ENCODE data around the gene ZFHX3.
"Not testable (repeated sequence)": the region's sequence is repeated elsewhere in the genome, so short reads cannot be mapped to it uniquely, and the experiment has no call there.

Gene ZFHX3

GRCh38 chr16:72992142-72992601 is 55.8 kb downstream of the ZFHX3 start:
- DNase-seq: no peak

DNA sequence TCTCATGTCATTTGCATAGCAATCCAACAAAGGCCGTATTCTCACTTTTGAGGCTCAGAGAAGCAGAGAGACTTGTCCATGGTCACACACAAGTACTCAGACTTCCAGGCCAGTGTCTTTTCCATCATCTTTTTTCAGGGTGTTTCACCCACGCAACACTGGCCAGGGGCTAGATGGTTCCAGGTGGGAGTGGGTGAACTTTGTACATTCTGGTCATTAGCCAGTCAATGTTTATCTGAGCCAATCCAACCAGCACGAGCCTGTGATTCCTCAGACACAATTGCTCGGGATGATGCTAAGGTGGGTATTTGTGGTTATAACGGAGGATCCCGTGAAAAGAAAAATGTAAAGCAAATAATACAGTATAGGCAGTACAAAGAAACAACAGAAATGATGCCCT is 56.3 kb downstream of the ZFHX3 start:
- DNase-seq: no peak

GRCh38 chr16:72991211-72991610 is 56.7 kb downstream of the ZFHX3 start:
- DNase-seq: no peak

- no peak for DNase-seq
Measured at GRCh38 chr16:72990571-72990970, 57.4 kb downstream of the ZFHX3 start.

GRCh38 chr16:72989579-72990551 is 58.1 kb downstream of the ZFHX3 start:
- DNase-seq: no peak

DNA sequence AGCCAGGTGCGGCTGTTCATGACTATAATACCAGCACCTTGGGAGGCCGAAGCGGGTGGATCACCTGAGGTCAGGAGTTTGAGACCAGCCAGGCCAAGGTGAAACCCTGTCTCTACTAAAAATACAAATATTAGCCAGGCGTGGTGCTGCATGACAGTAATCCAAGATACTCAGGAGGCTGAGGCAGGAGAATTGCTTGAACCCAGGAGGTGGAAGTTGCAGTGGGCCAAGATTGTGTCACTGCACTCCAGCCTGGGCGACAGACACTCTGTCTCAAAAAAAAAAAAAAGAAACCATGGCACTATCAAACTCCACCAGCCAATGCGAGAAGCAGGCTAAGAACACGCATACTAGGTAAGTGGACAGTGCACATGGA is 58.7 kb downstream of the ZFHX3 start:
- not testable (repeated sequence) for DNase-seq

DNA sequence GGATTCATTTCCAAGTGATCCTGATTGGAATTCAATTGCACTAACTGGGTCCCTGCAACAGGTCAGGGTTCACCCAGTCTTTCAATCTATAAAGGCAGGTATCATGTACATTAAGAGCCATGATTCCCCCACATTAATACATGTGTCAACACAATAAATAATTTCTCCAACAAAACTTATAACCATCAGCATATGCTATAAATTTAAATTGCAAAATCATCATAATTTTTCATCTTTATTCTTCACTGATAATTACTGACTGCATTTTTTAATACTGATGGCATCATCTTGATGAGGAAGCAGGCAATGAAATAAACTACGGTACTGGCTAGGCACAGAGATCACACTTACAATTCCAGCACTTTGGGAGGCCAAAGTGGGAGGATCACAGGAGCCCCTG is 59.4 kb downstream of the ZFHX3 start:
- DNase-seq: no peak

DNA sequence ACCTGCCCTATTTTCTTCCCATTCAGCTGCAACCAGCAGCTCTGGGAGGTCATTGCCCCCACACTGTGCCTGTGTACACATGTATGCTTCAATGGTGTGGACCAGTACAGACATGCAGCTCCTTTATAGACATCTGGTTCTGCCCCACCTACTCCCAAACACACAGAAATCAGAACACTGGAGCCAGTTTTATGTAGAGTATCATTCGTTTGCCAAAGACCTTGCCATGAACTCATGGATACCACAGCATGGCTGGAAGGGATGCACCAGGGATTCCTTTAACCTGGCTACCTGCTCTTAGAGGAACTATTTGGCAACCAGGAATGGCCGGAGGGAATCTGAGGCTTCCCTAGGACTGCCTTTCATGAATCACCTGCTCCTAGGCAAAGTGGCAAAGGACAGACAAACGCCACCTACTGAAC is 60.4 kb downstream of the ZFHX3 start:
- DNase-seq: no peak

DNA sequence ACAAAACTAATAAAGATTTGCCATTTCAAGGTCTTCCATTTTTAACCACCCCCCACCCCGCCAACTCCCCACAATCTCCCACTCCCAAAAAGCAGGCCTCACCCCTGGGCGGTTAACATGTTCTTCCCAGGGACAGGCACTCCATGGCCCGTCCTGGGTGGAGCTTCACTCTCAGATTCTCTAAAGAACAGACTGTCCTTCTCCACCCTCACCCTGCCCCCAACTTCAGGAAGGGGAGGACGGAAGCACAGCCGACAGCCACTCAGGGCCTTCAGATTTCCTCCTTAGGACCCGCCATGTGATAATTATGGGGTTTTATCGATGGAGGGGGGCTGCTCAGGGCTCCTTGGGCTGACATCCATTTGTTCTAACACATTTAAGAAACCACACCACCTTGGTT is 61.9 kb downstream of the ZFHX3 start:
- DNase-seq: no peak

DNA sequence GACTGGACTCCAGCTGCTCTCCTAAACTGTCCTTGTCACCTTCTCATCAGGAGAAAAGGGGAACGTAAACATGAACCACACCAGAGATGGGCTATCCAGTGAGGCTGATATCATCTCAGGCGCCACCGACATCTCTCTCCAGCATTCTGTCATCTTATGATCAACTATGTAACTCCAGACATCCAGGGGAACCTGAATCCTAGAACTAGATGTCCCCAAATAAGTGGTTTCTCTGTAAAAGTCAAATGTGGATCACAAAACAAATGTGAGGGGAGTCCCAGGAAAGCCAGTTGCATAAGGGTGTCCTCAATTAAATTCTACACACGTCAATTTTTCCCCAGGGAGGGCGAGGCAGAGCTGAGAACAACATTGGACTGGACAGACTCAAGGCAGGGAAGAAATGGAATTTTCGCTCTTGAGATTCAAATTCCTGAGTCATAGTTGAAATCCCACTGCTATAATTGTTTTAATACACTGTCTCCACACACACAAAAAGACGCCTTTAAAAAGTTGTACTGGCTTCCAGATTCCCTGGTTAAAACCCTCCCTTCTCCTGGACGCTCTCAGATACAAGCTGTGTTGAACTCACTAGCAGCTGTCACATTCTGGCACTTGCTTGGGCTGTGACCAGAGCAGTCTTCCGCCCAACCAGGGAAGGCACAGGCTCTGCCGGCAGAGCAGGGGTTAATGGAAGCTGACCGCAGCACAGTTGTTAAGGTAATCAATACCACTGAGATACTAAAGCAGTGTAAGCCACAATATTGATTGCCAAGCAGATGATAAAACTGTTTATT is 62.6 kb downstream of the ZFHX3 start:
- no peak for DNase-seq

- DNase-seq: no peak
Measured at GRCh38 chr16:72983728-72984350, 64.1 kb downstream of the ZFHX3 start.

DNA sequence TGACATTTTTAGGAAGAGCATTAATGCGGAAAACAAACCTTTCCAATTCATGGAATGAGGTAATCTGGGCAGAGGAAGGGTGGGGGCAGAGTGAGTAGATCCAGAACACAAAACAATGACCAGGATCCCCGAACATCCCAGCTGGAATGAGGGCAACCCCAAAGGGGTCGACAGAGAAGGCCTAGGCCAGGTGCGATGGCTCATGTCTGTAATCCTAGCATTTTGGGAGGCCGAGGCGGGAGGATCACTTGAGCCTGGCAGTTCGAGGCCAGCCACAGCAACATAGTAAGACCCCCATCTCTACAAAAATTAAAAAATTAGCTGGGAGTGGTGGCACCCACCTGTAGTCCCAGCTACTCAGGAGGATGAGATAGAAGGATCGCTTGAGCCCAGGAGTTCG is 64.7 kb downstream of the ZFHX3 start:
- no peak for DNase-seq

GRCh38 chr16:72979974-72980373 is 68.0 kb downstream of the ZFHX3 start:
- DNase-seq: no peak

DNA sequence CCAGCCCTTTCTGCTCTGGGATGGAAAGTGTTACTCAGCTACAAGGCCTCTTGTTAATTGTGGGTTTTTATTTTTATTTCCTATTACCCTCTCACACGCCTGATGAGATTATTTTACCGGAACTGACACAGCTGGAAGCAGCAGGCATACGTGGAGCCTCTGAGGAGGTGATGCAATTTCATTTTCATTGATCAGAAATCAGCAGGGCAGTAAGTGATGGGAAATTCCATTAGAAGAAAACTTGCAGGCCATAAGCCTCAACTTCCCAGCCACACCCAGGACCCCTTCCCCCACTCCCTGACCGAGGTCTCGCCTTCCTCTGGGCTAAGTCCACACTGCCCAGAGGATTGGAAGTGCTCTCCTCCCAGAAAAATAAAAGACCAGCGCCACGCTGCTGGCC is 69.7 kb downstream of the ZFHX3 start:
- no peak for DNase-seq

GRCh38 chr16:72977127-72977526 is 70.8 kb downstream of the ZFHX3 start:
- DNase-seq: no peak

DNA sequence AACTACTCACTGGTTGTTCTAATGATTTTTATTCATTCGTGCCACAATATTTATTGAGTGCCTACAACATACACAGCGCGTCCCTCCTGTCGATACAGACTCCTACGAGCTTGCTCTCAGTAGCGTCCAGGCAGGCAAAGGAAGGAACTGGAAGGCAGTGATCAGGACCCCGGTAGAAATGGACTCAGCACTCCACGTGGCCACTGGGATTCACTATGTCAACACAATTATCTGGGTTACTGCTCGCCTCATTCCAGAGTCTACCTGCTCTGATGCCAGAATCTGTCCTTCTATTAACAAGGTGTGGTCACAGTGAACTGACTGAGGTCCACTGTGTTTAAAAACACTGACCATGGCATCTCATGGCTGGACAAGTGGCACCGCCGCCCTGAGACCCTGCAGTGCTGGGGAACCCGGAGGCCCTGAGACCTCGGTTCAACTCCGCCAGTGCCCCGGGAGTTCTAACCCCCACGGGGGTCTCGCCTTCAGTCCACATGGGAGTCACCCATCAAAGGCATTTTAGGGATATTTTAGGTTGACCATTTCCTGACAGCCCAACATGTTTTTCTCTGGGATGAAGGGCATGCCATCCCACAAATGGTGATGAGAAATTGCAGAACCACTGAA is 71.4 kb downstream of the ZFHX3 start:
- DNase-seq: no peak

- DNase-seq: no peak
Measured at GRCh38 chr16:72975809-72976437, 72.0 kb downstream of the ZFHX3 start.

GRCh38 chr16:72974142-72974769 is 73.7 kb downstream of the ZFHX3 start:
- DNase-seq: no peak

DNA sequence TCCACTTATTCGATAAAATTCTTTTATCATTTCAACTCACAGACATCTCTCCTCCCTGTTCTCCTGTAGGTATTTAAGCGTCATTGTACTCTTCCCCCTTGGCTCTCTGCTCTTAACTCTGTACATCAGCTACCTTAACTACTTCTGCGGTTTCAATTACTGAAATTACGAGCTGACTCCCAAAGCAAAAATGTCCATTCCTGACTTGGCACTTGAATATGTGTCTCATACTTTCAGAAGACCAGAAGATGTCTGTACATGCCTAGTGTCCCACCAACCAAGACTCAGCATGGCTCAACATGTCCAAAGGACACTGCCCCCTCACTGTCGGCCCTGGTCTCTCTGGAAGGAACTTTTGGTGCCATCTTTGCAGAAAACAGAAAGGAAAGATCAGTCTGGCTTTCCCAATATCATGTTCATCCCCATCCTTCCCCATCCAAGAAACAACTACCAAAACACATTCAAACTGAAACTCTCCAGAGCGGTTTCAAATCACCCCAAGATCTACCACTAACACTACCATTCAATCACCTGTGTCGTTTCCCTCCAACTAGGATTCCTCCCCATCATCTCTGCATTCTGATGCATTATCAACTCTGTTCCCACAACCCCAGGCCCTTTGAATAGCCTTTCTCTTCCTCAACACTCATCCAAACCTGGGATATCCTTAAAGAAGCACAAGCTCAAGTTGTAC is 74.9 kb downstream of the ZFHX3 start:
- DNase-seq: no peak

DNA sequence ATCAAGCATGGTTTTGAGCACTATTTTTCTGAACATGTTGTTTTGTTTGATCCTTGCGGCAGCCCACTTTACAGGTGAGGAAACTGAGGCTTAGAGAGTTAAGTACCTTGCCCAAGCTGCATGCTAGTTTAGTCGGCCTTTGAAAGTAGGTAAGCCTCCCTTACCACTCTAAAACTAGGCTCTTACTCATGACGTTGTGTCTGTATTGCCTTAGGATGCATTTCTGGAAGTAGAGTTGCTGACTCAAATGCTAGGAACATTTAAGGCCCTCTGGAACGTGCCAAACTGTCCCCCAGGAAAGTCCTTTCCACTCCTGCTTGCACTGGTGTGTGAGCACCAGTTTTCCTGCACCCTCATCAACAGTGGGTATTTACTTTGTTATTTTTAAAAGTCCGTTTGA is 76.6 kb downstream of the ZFHX3 start:
- DNase-seq: no peak

DNA sequence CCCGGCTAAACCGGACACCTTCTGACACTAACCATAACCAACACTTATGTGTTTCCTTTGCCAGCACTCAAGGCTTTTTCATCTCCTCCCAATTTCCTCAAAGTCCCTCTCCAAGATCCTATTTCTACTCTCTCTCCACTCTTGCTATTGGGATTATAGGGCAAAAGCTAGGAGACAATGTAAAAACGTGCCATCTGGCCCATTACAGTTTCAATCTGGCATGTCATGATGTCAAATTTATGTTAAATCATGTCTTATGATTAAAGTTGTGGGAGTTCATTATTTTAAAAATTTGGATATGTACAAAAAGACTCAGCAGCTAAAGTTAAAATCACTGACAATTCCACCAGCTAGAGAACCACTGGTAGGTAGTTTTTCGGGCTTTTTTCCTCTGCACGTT is 77.3 kb downstream of the ZFHX3 start:
- DNase-seq: no peak
